Hepatocyte (in vitro differentiated cells): ENCODE measurements around the gene CAST. TPM values are rescaled to one million over a fixed set of nuclear protein-coding genes. Genes with fewer than 3 reads are reported as not detected.

Experiments used
- DNase-seq: peaks from one replicate; pipeline ENCODE4 v3.0.0-alpha.2; 2016; ENCODE audit warnings: low spot score
- H2AFZ ChIP-seq: fragments of 200-600 bp; sonication (generic); 2 replicates; pipeline ENCODE4 v1.6.0; 2016; ENCODE audit warnings: antibody characterized with exemption, mild to moderate bottlenecking
- H3K27ac ChIP-seq: fragments of 200-600 bp; sonication (generic); 2 replicates; pipeline ENCODE4 v1.5.1; 2016; ENCODE audit warnings: mild to moderate bottlenecking
- H3K27me3 ChIP-seq: fragments of 200-600 bp; sonication (generic); 2 replicates; pipeline ENCODE4 v1.6.1; 2016
- H3K36me3 ChIP-seq: fragments of 200-600 bp; sonication (generic); replicated peaks from 2 replicates; pipeline ENCODE4 v1.5.1; 2016; ENCODE audit warnings: low read depth; ENCODE audit not compliant: insufficient read depth
- H3K4me1 ChIP-seq: fragments of 200-600 bp; sonication (generic); 2 replicates; pipeline ENCODE4 v1.5.1; 2016; ENCODE audit warnings: mild to moderate bottlenecking, moderate library complexity; ENCODE audit not compliant: insufficient read depth
- H3K4me2 ChIP-seq: fragments of 200-600 bp; sonication (generic); 2 replicates; pipeline ENCODE4 v1.6.0; 2016
- H3K4me3 ChIP-seq: fragments of 200-600 bp; sonication (generic); 2 replicates; pipeline ENCODE4 v1.5.1; 2016; ENCODE audit warnings: mild to moderate bottlenecking
- H3K79me2 ChIP-seq: fragments of 200-600 bp; sonication (generic); 2 replicates; pipeline ENCODE4 v1.6.0; 2017; ENCODE audit warnings: mild to moderate bottlenecking
- H3K9me2 ChIP-seq: fragments of 200-600 bp; sonication (generic); replicated peaks from 2 replicates; pipeline ENCODE4 v1.6.0; 2017; ENCODE audit warnings: mild to moderate bottlenecking; ENCODE audit not compliant: insufficient read depth
- H3K9me3 ChIP-seq: fragments of 200-600 bp; sonication (generic); 2 replicates; pipeline ENCODE4 v1.5.1; 2016; ENCODE audit warnings: low read depth, mild to moderate bottlenecking
- H4K20me1 ChIP-seq: fragments of 200-600 bp; sonication (generic); 2 replicates; pipeline ENCODE4 v1.6.0; 2016; ENCODE audit warnings: mild to moderate bottlenecking; ENCODE audit not compliant: insufficient read depth, poor library complexity, severe bottlenecking
- CTCF ChIP-seq: fragments of 200-600 bp; sonication (generic); IDR thresholded peaks from 2 replicates; pipeline ENCODE4 v1.5.1; 2016; ENCODE audit warnings: antibody characterized with exemption, mild to moderate bottlenecking; ENCODE audit not compliant: poor library complexity
- EZH2 ChIP-seq: fragments of 200-600 bp; sonication (generic); IDR thresholded peaks from 2 replicates; pipeline ENCODE4 v1.6.1; 2016; ENCODE audit warnings: antibody characterized with exemption, mild to moderate bottlenecking, borderline replicate concordance
- EZH2phosphoT487 ChIP-seq: fragments of 200-600 bp; sonication (generic); IDR thresholded peaks from one replicate; pipeline ENCODE4 v1.6.1; 2018; ENCODE audit warnings: antibody characterized with exemption, mild to moderate bottlenecking, low read depth, moderate library complexity; ENCODE audit not compliant: unreplicated experiment, severe bottlenecking
- WGBS: methylation state at CpG from one replicate; pipeline ENCODE4 v1.1.6; 2016; ENCODE audit warnings: low lambda C conversion rate; ENCODE audit errors: missing lambda C conversion rate; 5-methylcytosine and 5-hydroxymethylcytosine counted together
- polyA plus RNA-seq: library from polyadenylated mRNA; unstranded; fragments of >200 nt; fragmentation: Nextera tagmentation; extraction: Ambion mirVana; gene quantifications from 2 replicates; pipeline ENCODE4 v1.2.1, GENCODE V29; 2016
- total RNA-seq: library from RNA; depleted of rRNA; stranded (reverse); fragments of >200 nt; gene quantifications from 2 replicates; pipeline ENCODE4 v1.2.3, GENCODE V29; 2014

Gene CAST
- total and polyA plus RNA-seq, 2 experiments from 2014 or later, result 140 to 177 TPM

- no peak for DNase-seq
- no peak for TF ChIP-seq CTCF
- no peak for TF ChIP-seq EZH2
- TF ChIP-seq EZH2phosphoT487, result no peak
- no peak overlapping the region for H3K27ac ChIP-seq
- H2AFZ ChIP-seq, result no peak overlapping the region
- peaks cover 4% of the 10 kb centered on the region for H3K4me1 ChIP-seq
- WGBS, result 100% methylated on average over 1 of the region's 1 CpG
- H3K9me3 ChIP-seq, result no peaks in the 10 kb centered on the region
- no peaks in the 10 kb centered on the region for H3K27me3 ChIP-seq
- no peaks in the 10 kb centered on the region for H3K9me2 ChIP-seq
- H3K36me3 ChIP-seq, result no peaks in the 10 kb centered on the region
- H3K4me2 ChIP-seq, result no peak overlapping the region
- H3K79me2 ChIP-seq, result peaks cover 70% of the 10 kb centered on the region
- H4K20me1 ChIP-seq, result peaks cover 13% of the 10 kb centered on the region
- H3K4me3 ChIP-seq, result no peak overlapping the region
Measured at GRCh38 chr5:96725257-96725656, 63.1 kb downstream of the CAST start.

DNA sequence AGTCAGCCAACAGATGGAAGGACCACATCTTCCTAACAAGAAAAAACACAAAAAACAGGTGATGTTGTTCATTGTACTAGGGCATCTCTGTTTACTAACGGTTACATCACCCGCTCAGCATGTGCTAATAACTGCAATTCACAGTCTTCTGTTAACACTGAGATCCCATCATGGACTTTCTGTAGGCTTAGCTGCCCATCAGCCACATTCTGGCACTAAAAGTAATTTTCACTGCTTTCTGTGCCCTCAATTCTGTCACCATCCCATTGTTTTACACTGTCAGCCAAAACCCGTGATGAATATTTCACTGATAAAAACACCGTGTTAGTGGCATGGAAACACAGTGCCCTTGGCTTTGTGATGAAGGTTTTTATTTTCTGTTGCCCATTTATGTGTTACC lies 64.6 kb downstream of the CAST start:
- Histone ChIP-seq H3K36me3 (no peaks in the 10 kb centered on the region), H3K4me1 (no peaks in the 10 kb centered on the region), H3K9me3 (no peaks in the 10 kb centered on the region), H3K27ac (no peak overlapping the region), H3K27me3 (no peaks in the 10 kb centered on the region), H2AFZ (no peak overlapping the region), H3K4me2 (no peak overlapping the region), H4K20me1 (peaks cover 2% of the 10 kb centered on the region), H3K9me2 (no peaks in the 10 kb centered on the region), H3K4me3 (no peak overlapping the region), H3K79me2 (peaks cover 57% of the 10 kb centered on the region)
- WGBS, result 71% methylated on average over 4 of the region's 4 CpGs
- DNase-seq, result no peak
- TF ChIP-seq EZH2phosphoT487, result no peak
- TF ChIP-seq CTCF, result no peak
- no peak for TF ChIP-seq EZH2

GRCh38 chr5:96729156-96729555 lies 67.0 kb downstream of the CAST start:
- H3K9me3 ChIP-seq, result no peaks in the 10 kb centered on the region
- no peak for TF ChIP-seq EZH2phosphoT487
- TF ChIP-seq EZH2, result no peak
- TF ChIP-seq CTCF, result peak; percentile 34
- H3K36me3 ChIP-seq, result no peaks in the 10 kb centered on the region

GRCh38 chr5:96730586-96730985 lies 68.4 kb downstream of the CAST start:
- TF ChIP-seq EZH2phosphoT487, result no peak
- TF ChIP-seq EZH2, result no peak

More at GRCh38 chr5:96729156-96729555, 67.0 kb downstream of the CAST start:
- peaks cover 8% of the 10 kb centered on the region for H3K4me1 ChIP-seq
- no peaks in the 10 kb centered on the region for H3K9me2 ChIP-seq
- no peak overlapping the region for H3K4me2 ChIP-seq
- H3K4me3 ChIP-seq, result no peak overlapping the region
- no peak for DNase-seq
- no peaks in the 10 kb centered on the region for H4K20me1 ChIP-seq
- H3K27me3 ChIP-seq, result no peaks in the 10 kb centered on the region
- H3K79me2 ChIP-seq, result peaks cover 43% of the 10 kb centered on the region
- H3K27ac ChIP-seq, result no peak overlapping the region
- H2AFZ ChIP-seq, result no peak overlapping the region

More at GRCh38 chr5:96730586-96730985, 68.4 kb downstream of the CAST start:
- Histone ChIP-seq H3K9me2 (no peaks in the 10 kb centered on the region), H3K9me3 (no peaks in the 10 kb centered on the region), H3K36me3 (no peaks in the 10 kb centered on the region), H4K20me1 (no peaks in the 10 kb centered on the region), H3K4me1 (peaks cover 12% of the 10 kb centered on the region), H3K27me3 (no peaks in the 10 kb centered on the region), H3K4me3 (no peak overlapping the region), H3K27ac (no peak overlapping the region), H2AFZ (no peak overlapping the region), H3K79me2 (peaks cover 39% of the 10 kb centered on the region), H3K4me2 (no peak overlapping the region)
- no peak for DNase-seq
- WGBS, result 58% methylated on average over 6 of the region's 6 CpGs
